Measurements from ENCODE around the gene ZNF444. TPM values are rescaled to one million over a fixed set of nuclear protein-coding genes. Genes with fewer than 3 reads are reported as not detected.

Gene ZNF444
- polyA plus RNA-seq, 1 donor: 24.5 TPM

GRCh38 chr19:56107626-56108351, 33.3 kb upstream of the ZNF444 start:
- DNase-seq: no peak

GRCh38 chr19:56108447-56109195, 32.5 kb upstream of the ZNF444 start:
- peak; percentile 51 for DNase-seq

GRCh38 chr19:56109226-56109625, 31.9 kb upstream of the ZNF444 start:
- DNase-seq: no peak

GRCh38 chr19:56110515-56111448, 30.3 kb upstream of the ZNF444 start:
- no peak for DNase-seq

GRCh38 chr19:56111601-56112312, 29.3 kb upstream of the ZNF444 start:
- DNase-seq: no peak

GRCh38 chr19:56112313-56112709, 28.8 kb upstream of the ZNF444 start:
- DNase-seq: no peak

GRCh38 chr19:56113074-56113632, 27.9 kb upstream of the ZNF444 start:
- DNase-seq: no peak

- no peak for DNase-seq
Measured at GRCh38 chr19:56114051-56114777, 26.9 kb upstream of the ZNF444 start.

- DNase-seq: no peak
Measured at GRCh38 chr19:56114778-56115110, 26.3 kb upstream of the ZNF444 start.

- no peak for DNase-seq
Measured at GRCh38 chr19:56115490-56115889, 25.6 kb upstream of the ZNF444 start.

- no peak for DNase-seq
Measured at GRCh38 chr19:56116606-56117005, 24.5 kb upstream of the ZNF444 start.

- no peak for DNase-seq
Measured at GRCh38 chr19:56117376-56117884, 23.7 kb upstream of the ZNF444 start.

GRCh38 chr19:56117889-56118288, 23.2 kb upstream of the ZNF444 start:
- no peak for DNase-seq

- DNase-seq: no peak
Measured at GRCh38 chr19:56118666-56119581, 22.2 kb upstream of the ZNF444 start.

- no peak for DNase-seq
Measured at GRCh38 chr19:56119582-56119978, 21.5 kb upstream of the ZNF444 start.

GRCh38 chr19:56120002-56120370, 21.1 kb upstream of the ZNF444 start:
- DNase-seq: no peak

- DNase-seq: peak; percentile 85
Measured at GRCh38 chr19:56120371-56121179, 20.5 kb upstream of the ZNF444 start.

GRCh38 chr19:56121180-56122167, 19.6 kb upstream of the ZNF444 start, which contains the start of gene ZNF787:
ZNF787 (minus strand) TSS chr19:56121295; CDS start chr19:56103217, 18,078 bp downstream.
- peak; percentile 99 for DNase-seq

Measured in hindlimb muscle (tissue), 1 donor.